Calu3 (cell line): ENCODE measurements around the gene MINAR2. TPM values are rescaled to one million over a fixed set of nuclear protein-coding genes. Genes with fewer than 3 reads are reported as not detected.

Experiments used
- BruUV-seq: library from RNA; stranded (reverse); fragments of 400-500 nt; replicated peaks from 2 replicates; lab custom pipeline; 2021; lab: Mats Ljungman, UMichigan
- CTCF ChIA-PET: fragments of 300-600 bp; sonication (Branson Sonifier 250); formaldehyde crosslinking; loops from one replicate; lab custom pipeline; 2022; ENCODE audit warnings: antibody characterized with exemption; lab: Charles Lee
- DNase-seq: peaks from one replicate; pipeline ENCODE4 v3.0.0; 2022
- H3K27ac Mint-ChIP-seq: one replicate; pipeline ENCODE4 v1.8.0; 2022; ENCODE audit warnings: mixed read lengths; ENCODE audit not compliant: unreplicated experiment
- H3K27me3 Mint-ChIP-seq: one replicate; pipeline ENCODE4 v1.8.0; 2022; ENCODE audit warnings: mixed read lengths; ENCODE audit not compliant: unreplicated experiment
- H3K36me3 Mint-ChIP-seq: one replicate; pipeline ENCODE4 v1.8.0; 2022; ENCODE audit warnings: mild to moderate bottlenecking, moderate library complexity, mixed read lengths; ENCODE audit not compliant: insufficient read depth, unreplicated experiment
- H3K4me1 Mint-ChIP-seq: one replicate; pipeline ENCODE4 v1.8.0; 2022; ENCODE audit warnings: mild to moderate bottlenecking, low read depth, mixed read lengths; ENCODE audit not compliant: unreplicated experiment
- H3K4me3 Mint-ChIP-seq: one replicate; pipeline ENCODE4 v1.8.0; 2022; ENCODE audit warnings: mild to moderate bottlenecking, low read depth, moderate library complexity, mixed read lengths; ENCODE audit not compliant: unreplicated experiment
- H3K9me3 Mint-ChIP-seq: one replicate; pipeline ENCODE4 v1.8.0; 2022; ENCODE audit warnings: low read depth, mixed read lengths; ENCODE audit not compliant: unreplicated experiment
- CTCF ChIP-seq: fragments of 200-600 bp; IDR thresholded peaks from one replicate; pipeline ENCODE4 v1.8.0; 2022; ENCODE audit warnings: antibody characterized with exemption; ENCODE audit not compliant: unreplicated experiment
- intact Hi-C: fragments of 100-400 bp; cut with micrococcal nuclease; formaldehyde crosslinking; loops from one replicate; pipeline ENCODE4 v1.10.0; 2022; ENCODE audit not compliant: unreplicated experiment
- total RNA-seq: library from RNA; stranded (reverse); gene quantifications from 2 replicates; pipeline ENCODE4 v1.2.3, GENCODE V29; 2022

MINAR2 gene
- total RNA-seq, 1 experiment from 2014 or later = not detected

DNA sequence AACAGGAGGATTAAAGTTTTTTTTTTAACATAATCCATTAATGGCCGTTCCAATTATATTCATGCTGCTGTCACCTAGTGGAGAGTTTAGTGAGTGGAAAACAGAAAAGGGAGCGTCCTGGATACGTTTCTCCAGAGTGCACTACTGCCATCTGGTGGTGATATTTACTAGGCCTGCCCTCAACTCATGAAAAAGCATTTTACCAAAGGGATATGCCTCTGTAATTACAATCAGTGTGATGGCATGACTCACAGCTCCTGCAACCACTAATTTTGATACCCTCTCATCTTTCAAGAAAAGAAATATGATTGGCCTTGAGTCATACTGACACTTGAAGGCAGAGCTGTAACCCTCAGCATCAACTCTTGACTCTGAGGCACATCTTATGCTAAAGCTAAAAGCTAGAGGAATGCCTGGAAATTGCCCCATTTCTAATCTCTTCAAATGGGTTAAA, 20.1 kb downstream of the MINAR2 start:
- Mint-ChIP-seq H3K9me3 (no peaks in the 10 kb centered on the region), H3K4me1 (peaks cover 29% of the 10 kb centered on the region), H3K27me3 (no peaks in the 10 kb centered on the region), H3K4me3 (no peak overlapping the region), H3K27ac (no peak overlapping the region), H3K36me3 (no peaks in the 10 kb centered on the region)
- CTCF ChIA-PET = interaction anchor here (0.7 to 1.1 kb wide), 6 partner anchors 48 to 369 kb away, joined by 3 to 5 read pairs (median 3); no protein-coding TSS in a partner anchor
- intact Hi-C loops = loop anchor here (1.0 to 10.0 kb wide), 9 partner anchors 104 to 1553 kb away; partner anchors contain the start of gene ADAMTS19
- no TSS peak for BruUV-seq
- peak; percentile 84 for DNase-seq
- TF ChIP-seq CTCF = peak; percentile 93

DNA sequence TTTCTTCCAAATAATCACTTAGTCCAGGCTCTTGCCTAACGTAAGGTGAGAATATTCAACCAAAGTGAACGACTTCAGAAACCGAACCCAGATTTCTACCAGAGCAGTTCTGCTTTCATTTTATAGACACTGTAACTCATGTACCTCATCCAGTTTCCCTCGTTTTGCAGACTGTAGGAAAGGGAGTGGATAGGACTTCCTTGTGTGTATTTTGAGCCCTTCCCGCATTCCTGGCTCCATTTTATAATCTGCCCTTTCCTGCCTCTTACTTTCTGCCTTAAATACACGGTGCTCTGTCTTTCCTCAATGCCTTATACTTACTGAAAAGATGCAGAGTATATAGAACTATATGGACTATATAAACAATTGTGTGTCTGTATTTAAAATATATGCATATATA, 20.8 kb downstream of the MINAR2 start:
- Mint-ChIP-seq H3K36me3 (no peaks in the 10 kb centered on the region), H3K4me3 (no peak overlapping the region), H3K27ac (no peak overlapping the region), H3K9me3 (no peaks in the 10 kb centered on the region), H3K27me3 (no peaks in the 10 kb centered on the region), H3K4me1 (peaks cover 29% of the 10 kb centered on the region)
- no TSS peak for BruUV-seq
- DNase-seq = no peak
- intact Hi-C loops = loop anchor here (1.0 to 10.0 kb wide), 9 partner anchors 104 to 1554 kb away; partner anchors contain the start of gene ADAMTS19
- TF ChIP-seq CTCF = no peak
- CTCF ChIA-PET = interaction anchor here (0.8 to 1.1 kb wide), 2 partner anchors 47 to 307 kb away, joined by 4 to 5 read pairs; no protein-coding TSS in a partner anchor

GRCh38 chr5:129770024-129770820, 22.3 kb downstream of the MINAR2 start:
- Mint-ChIP-seq H3K27me3 (no peaks in the 10 kb centered on the region), H3K36me3 (no peaks in the 10 kb centered on the region), H3K27ac (no peak overlapping the region), H3K9me3 (no peaks in the 10 kb centered on the region), H3K4me1 (peaks cover 29% of the 10 kb centered on the region), H3K4me3 (no peak overlapping the region)
- no peak for DNase-seq
- CTCF ChIA-PET = interaction anchor here (1.0 to 3.6 kb wide), 2 partner anchors 11 to 83 kb away, joined by 5 to 87 read pairs; no protein-coding TSS in a partner anchor
- TF ChIP-seq CTCF = no peak
- no TSS peak for BruUV-seq
- intact Hi-C loops = loop anchor here (5.0 kb wide), 1 partner anchor 1237 kb away; no protein-coding TSS in a partner anchor

- BruUV-seq = no TSS peak
- H3K27ac Mint-ChIP-seq = no peak overlapping the region
- TF ChIP-seq CTCF = peak; percentile 77
- no peaks in the 10 kb centered on the region for H3K9me3 Mint-ChIP-seq
- intact Hi-C loops = loop anchor here (1.0 to 5.0 kb wide), 4 partner anchors 81 to 1338 kb away; no protein-coding TSS in a partner anchor
- H3K4me1 Mint-ChIP-seq = peaks cover 29% of the 10 kb centered on the region
- H3K27me3 Mint-ChIP-seq = no peaks in the 10 kb centered on the region
- DNase-seq = peak; percentile 81
- H3K36me3 Mint-ChIP-seq = no peaks in the 10 kb centered on the region
- no peak overlapping the region for H3K4me3 Mint-ChIP-seq
- CTCF ChIA-PET = interaction anchor here (0.5 to 3.6 kb wide), 10 partner anchors 10 to 1235 kb away, joined by 3 to 87 read pairs (median 4); no protein-coding TSS in a partner anchor
Measured at GRCh38 chr5:129771058-129771838, 23.4 kb downstream of the MINAR2 start.
